Caco-2 (cell line): ENCODE data around the gene LIMS1. TPM values are rescaled to one million over a fixed set of nuclear protein-coding genes. Genes with fewer than 3 reads are reported as not detected.

Experiments used
- BruUV-seq: library from RNA; stranded (reverse); fragments of 400-500 nt; replicated peaks from 2 replicates; lab custom pipeline; 2021; lab: Mats Ljungman, UMichigan
- CTCF ChIA-PET: fragments of 300-600 bp; sonication (Branson Sonifier 250); formaldehyde crosslinking; loops from one replicate; lab custom pipeline; 2022; ENCODE audit warnings: antibody characterized with exemption; lab: Charles Lee
- POLR2A ChIA-PET: fragments of 300-600 bp; sonication (Branson Sonifier 250); formaldehyde crosslinking; loops from one replicate; lab custom pipeline; 2022; ENCODE audit warnings: antibody characterized with exemption; lab: Charles Lee
- DNase-seq, 2 experiments: peaks; one replicate each; pipeline versions ENCODE4 v3.0.0 to v3.0.0-alpha.2; 2020 to 2022
- H3K27me3 ChIP-seq: replicated peaks from 2 replicates; pipeline ENCODE4 v1.6.0; 2011; ENCODE audit warnings: low read length; ENCODE audit not compliant: control insufficient read depth, insufficient read depth
- H3K36me3 ChIP-seq: 2 replicates; pipeline ENCODE4 v1.5.1; 2011; ENCODE audit warnings: low read length; ENCODE audit not compliant: control insufficient read depth, insufficient read depth
- H3K4me1 ChIP-seq: fragments of 250-450 bp; sonication (Bioruptor Pico); 2 replicates; pipeline ENCODE4 v1.5.1; 2020; ENCODE audit warnings: mild to moderate bottlenecking
- H3K4me3 ChIP-seq: 2 replicates; pipeline ENCODE4 v1.5.1; 2011; ENCODE audit warnings: low read depth, mild to moderate bottlenecking, control low read depth, low read length
- H3K9me3 ChIP-seq: fragments of 250-450 bp; sonication (Bioruptor Pico); 2 replicates; pipeline ENCODE4 v1.5.1; 2020; ENCODE audit warnings: mild to moderate bottlenecking, moderate library complexity
- H3K27ac Mint-ChIP-seq: one replicate; pipeline ENCODE4 v1.8.0; 2022; ENCODE audit warnings: mixed read lengths; ENCODE audit not compliant: unreplicated experiment
- H3K27me3 Mint-ChIP-seq: one replicate; pipeline ENCODE4 v1.8.0; 2022; ENCODE audit warnings: mixed read lengths; ENCODE audit not compliant: insufficient read depth, unreplicated experiment
- H3K36me3 Mint-ChIP-seq: one replicate; pipeline ENCODE4 v1.8.0; 2022; ENCODE audit warnings: mild to moderate bottlenecking, mixed read lengths; ENCODE audit not compliant: insufficient read depth, unreplicated experiment
- H3K4me1 Mint-ChIP-seq: one replicate; pipeline ENCODE4 v1.8.0; 2022; ENCODE audit warnings: low read depth, mixed read lengths; ENCODE audit not compliant: unreplicated experiment
- H3K4me3 Mint-ChIP-seq: one replicate; pipeline ENCODE4 v1.8.0; 2022; ENCODE audit warnings: mild to moderate bottlenecking, moderate library complexity, mixed read lengths; ENCODE audit not compliant: unreplicated experiment
- H3K9me3 Mint-ChIP-seq: one replicate; pipeline ENCODE4 v1.8.0; 2022; ENCODE audit warnings: mixed read lengths; ENCODE audit not compliant: unreplicated experiment
- CTCF ChIP-seq, 2 experiments: fragments of 200-600 bp in 1 of 2; IDR thresholded peaks; 1 replicate in 1 of 2; 2 replicates in 1 of 2; pipeline versions ENCODE4 v1.5.1 to v1.8.0; 2011 to 2022; ENCODE audit warnings: antibody characterized with exemption in 1 of 2, control low read depth in 1 of 2, inconsistent platforms in 1 of 2, low read depth in 1 of 2, low read length in 1 of 2, mild to moderate bottlenecking in 1 of 2, moderate library complexity in 1 of 2; ENCODE audit not compliant: insufficient read depth in 1 of 2, severe bottlenecking in 1 of 2, unreplicated experiment in 1 of 2
- intact Hi-C: fragments of 100-400 bp; cut with micrococcal nuclease; formaldehyde crosslinking; loops from one replicate; pipeline ENCODE4 v1.10.0; 2022; ENCODE audit not compliant: unreplicated experiment
- total RNA-seq: library from RNA; stranded (reverse); gene quantifications from 2 replicates; pipeline ENCODE4 v1.2.3, GENCODE V29; 2022

LIMS1 gene
- total RNA-seq, 1 experiment from 2014 or later = 75.2 TPM

GRCh38 chr2:108621087-108621559 lies 86.9 kb downstream of the LIMS1 start:
- no peak for TF ChIP-seq CTCF (IDR thresholded peaks at IDR 0.05; ENCODE audit: insufficient read depth in 1 of 2, low read depth in 1 of 2, low read length in 1 of 2, severe bottlenecking in 1 of 2, unreplicated experiment in 1 of 2)
- DNase-seq = no peak
- Histone ChIP-seq H3K4me3 (no peak overlapping the region), H3K36me3 (no peaks in the 10 kb centered on the region), H3K9me3 (no peaks in the 10 kb centered on the region), H3K4me1 (peaks cover 21% of the 10 kb centered on the region), H3K27me3 (no peaks in the 10 kb centered on the region)
- peaks cover 12% of the 10 kb centered on the region for H3K36me3 Mint-ChIP-seq
- H3K4me1 Mint-ChIP-seq = peaks cover 27% of the 10 kb centered on the region
- no peak overlapping the region for H3K27ac Mint-ChIP-seq
- ChIA-PET CTCF (interaction anchor here (1.2 kb wide), 1 partner anchor 15 kb away, joined by 5 read pairs; no protein-coding TSS in a partner anchor), POLR2A (no interaction called here)
- intact Hi-C loops = no loop called here
- H3K9me3 Mint-ChIP-seq = no peaks in the 10 kb centered on the region
- peak overlapping the region; percentile 15 for H3K4me3 Mint-ChIP-seq
- BruUV-seq = no TSS peak
- no peaks in the 10 kb centered on the region for H3K27me3 Mint-ChIP-seq

GRCh38 chr2:108621687-108622681 lies 87.7 kb downstream of the LIMS1 start:
- Mint-ChIP-seq H3K27me3 (no peaks in the 10 kb centered on the region), H3K4me1 (peaks cover 27% of the 10 kb centered on the region), H3K36me3 (peaks cover 12% of the 10 kb centered on the region), H3K4me3 (no peak overlapping the region), H3K27ac (no peak overlapping the region), H3K9me3 (no peaks in the 10 kb centered on the region)
- no TSS peak for BruUV-seq
- Histone ChIP-seq H3K27me3 (no peaks in the 10 kb centered on the region), H3K9me3 (no peaks in the 10 kb centered on the region), H3K36me3 (no peaks in the 10 kb centered on the region), H3K4me3 (no peak overlapping the region), H3K4me1 (peaks cover 20% of the 10 kb centered on the region)
- ChIA-PET POLR2A (no interaction called here), CTCF (interaction anchor here (1.2 kb wide), 1 partner anchor 14 kb away, joined by 5 read pairs; no protein-coding TSS in a partner anchor)
- TF ChIP-seq CTCF (IDR thresholded peaks at IDR 0.05; ENCODE audit: insufficient read depth in 1 of 2, low read depth in 1 of 2, low read length in 1 of 2, severe bottlenecking in 1 of 2, unreplicated experiment in 1 of 2) = no peak
- DNase-seq = no peak
- intact Hi-C loops = no loop called here

- Mint-ChIP-seq H3K4me1 (peaks cover 18% of the 10 kb centered on the region), H3K4me3 (no peak overlapping the region)
Observed at GRCh38 chr2:108623616-108624015, 89.3 kb downstream of the LIMS1 start.

More at GRCh38 chr2:108623616-108624015, 89.3 kb downstream of the LIMS1 start:
- H3K27me3 Mint-ChIP-seq = no peaks in the 10 kb centered on the region
- Histone ChIP-seq H3K4me1 (peaks cover 16% of the 10 kb centered on the region), H3K36me3 (no peaks in the 10 kb centered on the region), H3K9me3 (no peaks in the 10 kb centered on the region), H3K27me3 (no peaks in the 10 kb centered on the region), H3K4me3 (no peak overlapping the region)
- peaks cover under 1% of the 10 kb centered on the region for H3K36me3 Mint-ChIP-seq
- POLR2A ChIA-PET = no interaction called here
- intact Hi-C loops = no loop called here
- TF ChIP-seq CTCF (IDR thresholded peaks at IDR 0.05; ENCODE audit: insufficient read depth in 1 of 2, low read depth in 1 of 2, low read length in 1 of 2, severe bottlenecking in 1 of 2, unreplicated experiment in 1 of 2) = no peak
- CTCF ChIA-PET = interaction anchor here (0.6 kb wide), 1 partner anchor 10 kb away, joined by 3 read pairs; no protein-coding TSS in a partner anchor
- no TSS peak for BruUV-seq
- DNase-seq = no peak
- no peaks in the 10 kb centered on the region for H3K9me3 Mint-ChIP-seq
- no peak overlapping the region for H3K27ac Mint-ChIP-seq
